H1 (cell line): ENCODE data around the gene BGN. TPM values are rescaled to one million over a fixed set of nuclear protein-coding genes. Genes with fewer than 3 reads are reported as not detected.

Source experiments
- CTCF ChIA-PET: fragments of 300-600 bp; sonication (Branson Sonifier 250); formaldehyde crosslinking; loops from one replicate; lab custom pipeline; 2021; ENCODE audit not compliant: partially characterized antibody; lab: Charles Lee
- POLR2A ChIA-PET: fragments of 300-600 bp; sonication (Branson Sonifier 250); formaldehyde crosslinking; loops from one replicate; lab custom pipeline; 2021; ENCODE audit warnings: inconsistent platforms; ENCODE audit not compliant: partially characterized antibody; lab: Charles Lee
- DNase-seq, 2 experiments: peaks; one replicate each; pipeline versions ENCODE4 v3.0.0 to v3.0.0-alpha.2; 2010 to 2022; ENCODE audit warnings: low spot score in 2 of 2, low read depth in 1 of 2, mixed read lengths in 1 of 2
- FAIRE-seq: peaks from 2 replicates; lab custom pipeline; 2011; peaks lifted over from hg19 to GRCh38; lab: Jason Lieb, UNC
- H2AFZ ChIP-seq: 2 replicates; pipeline ENCODE4 v1.8.1; 2012; ENCODE audit warnings: low read length, inconsistent platforms
- H2AK5ac ChIP-seq: 2 replicates; pipeline ENCODE4 v1.6.1; 2013; ENCODE audit warnings: low read depth, low read length
- H2BK120ac ChIP-seq: replicated peaks from 2 replicates; pipeline ENCODE3; 2013; ENCODE audit warnings: low read depth, low read length, inconsistent platforms
- H2BK12ac ChIP-seq: 2 replicates; pipeline ENCODE4 v1.6.1; 2013; ENCODE audit warnings: low read depth, low read length
- H2BK15ac ChIP-seq: 2 replicates; pipeline ENCODE4 v1.6.1; 2013; ENCODE audit warnings: low read length
- H2BK20ac ChIP-seq: 2 replicates; pipeline ENCODE4 v1.6.1; 2013; ENCODE audit warnings: low read length
- H2BK5ac ChIP-seq: 2 replicates; pipeline ENCODE4 v1.6.1; 2013; ENCODE audit warnings: low read depth, low read length
- H3K14ac ChIP-seq: 2 replicates; pipeline ENCODE4 v1.6.1; 2013; ENCODE audit warnings: inconsistent platforms; ENCODE audit not compliant: insufficient read length
- H3K18ac ChIP-seq: 2 replicates; pipeline ENCODE4 v1.6.1; 2013; ENCODE audit warnings: low read length; ENCODE audit errors: extremely low read depth
- H3K23ac ChIP-seq: 2 replicates; pipeline ENCODE4 v1.6.1; 2013; ENCODE audit warnings: inconsistent platforms; ENCODE audit not compliant: insufficient read length
- H3K23me2 ChIP-seq: 2 replicates; pipeline ENCODE4 v1.6.1; 2013; ENCODE audit warnings: low read depth, low read length
- H3K27ac ChIP-seq: 2 replicates; pipeline ENCODE4 v1.6.1; 2011; ENCODE audit warnings: low read depth, low read length, inconsistent platforms
- H3K27me3 ChIP-seq, 4 experiments: replicated peaks in 1 of 4; 1 replicate in 1 of 4; 2 replicates in 3 of 4; pipeline versions ENCODE4 v1.6.1 to v1.8.1; 2011 to 2013; ENCODE audit warnings: low read length in 3 of 4, mild to moderate bottlenecking in 3 of 4, inconsistent platforms in 2 of 4, mixed read lengths in 2 of 4, moderate library complexity in 1 of 4; ENCODE audit not compliant: control insufficient read depth in 3 of 4, insufficient read depth in 3 of 4; ENCODE audit errors: extremely low read depth in 1 of 4
- H3K36me3 ChIP-seq, 4 experiments: 2 replicates each; pipeline versions ENCODE4 v1.6.1 to v1.8.1; 2011 to 2013; ENCODE audit warnings: mild to moderate bottlenecking in 4 of 4, low read length in 3 of 4, moderate library complexity in 2 of 4, control low read depth in 1 of 4, inconsistent platforms in 1 of 4; ENCODE audit not compliant: insufficient read depth in 4 of 4, control insufficient read depth in 2 of 4
- H3K4ac ChIP-seq: replicated peaks from 2 replicates; pipeline ENCODE3; 2013; ENCODE audit warnings: low read length, low read depth, mixed read lengths, inconsistent platforms; ENCODE audit not compliant: insufficient read length
- H3K4me1 ChIP-seq, 4 experiments: replicated peaks in 1 of 4; 1 replicate in 1 of 4; 2 replicates in 3 of 4; pipeline versions ENCODE4 v1.6.1 to v1.8.1; 2011 to 2013; ENCODE audit warnings: low read length in 3 of 4, inconsistent platforms in 2 of 4, mixed read lengths in 1 of 4; ENCODE audit not compliant: insufficient read depth in 4 of 4, control insufficient read depth in 3 of 4
- H3K4me2 ChIP-seq, 2 experiments: 2 replicates each; pipeline versions ENCODE4 v1.6.1 to v1.8.1; 2011 to 2013; ENCODE audit warnings: low read depth in 2 of 2, low read length in 2 of 2, control low read depth in 1 of 2, inconsistent platforms in 1 of 2, mild to moderate bottlenecking in 1 of 2; ENCODE audit not compliant: insufficient read depth in 1 of 2
- H3K4me3 ChIP-seq, 4 experiments: fragments of 200-600, 300-600 bp in 1 of 4; sonication (generic), shearing (Covaris generic), sonication (Bioruptor Twin) in 1 of 4; 2 replicates each; pipeline versions ENCODE4 v1.5.1 to v1.8.1; 2011 to 2016; ENCODE audit warnings: low read length in 4 of 4, low read depth in 3 of 4, control low read depth in 2 of 4, inconsistent platforms in 2 of 4, mild to moderate bottlenecking in 2 of 4, mixed read lengths in 1 of 4, moderate library complexity in 1 of 4; ENCODE audit not compliant: insufficient read depth in 2 of 4; ENCODE audit errors: extremely low read depth in 1 of 4
- H3K56ac ChIP-seq: replicated peaks from 2 replicates; pipeline ENCODE3; 2013; ENCODE audit warnings: low read depth, mild to moderate bottlenecking, mixed read lengths, low read length, inconsistent platforms; ENCODE audit not compliant: insufficient read length
- H3K79me1 ChIP-seq: 2 replicates; pipeline ENCODE4 v1.6.1; 2013; ENCODE audit warnings: low read depth, low read length, control low read depth
- H3K79me2 ChIP-seq, 2 experiments: 2 replicates each; pipeline versions ENCODE4 v1.6.1 to v1.8.1; 2012 to 2013; ENCODE audit warnings: low read length in 2 of 2, mild to moderate bottlenecking in 2 of 2, inconsistent platforms in 1 of 2; ENCODE audit not compliant: insufficient read depth in 2 of 2, control insufficient read depth in 1 of 2
- H3K9ac ChIP-seq, 4 experiments: replicated peaks in 1 of 4; 1 replicate in 1 of 4; 2 replicates in 3 of 4; pipeline versions ENCODE4 v1.6.1 to v1.8.1; 2011 to 2013; ENCODE audit warnings: low read depth in 3 of 4, low read length in 3 of 4, control low read depth in 2 of 4, mild to moderate bottlenecking in 2 of 4, moderate library complexity in 2 of 4, inconsistent platforms in 1 of 4; ENCODE audit errors: extremely low read depth in 1 of 4
- H3K9me3 ChIP-seq, 2 experiments: 2 replicates each; pipeline versions ENCODE4 v1.6.1 to v1.8.1; 2012 to 2013; ENCODE audit warnings: mild to moderate bottlenecking in 2 of 2, moderate library complexity in 2 of 2, control low read depth in 1 of 2, inconsistent platforms in 1 of 2, low read depth in 1 of 2, low read length in 1 of 2, mixed read lengths in 1 of 2; ENCODE audit not compliant: insufficient read depth in 2 of 2
- H4K20me1 ChIP-seq, 2 experiments: replicated peaks in 1 of 2; 2 replicates each; pipeline versions ENCODE3 to v1.8.1; 2011 to 2013; ENCODE audit warnings: inconsistent platforms in 2 of 2, low read length in 2 of 2, mild to moderate bottlenecking in 1 of 2; ENCODE audit not compliant: insufficient read depth in 2 of 2, control insufficient read depth in 1 of 2
- H4K5ac ChIP-seq: 2 replicates; pipeline ENCODE4 v1.6.1; 2013; ENCODE audit warnings: low read length, low read depth, mixed read lengths, inconsistent platforms; ENCODE audit not compliant: insufficient read length
- H4K8ac ChIP-seq: 2 replicates; pipeline ENCODE4 v1.8.0; 2013; ENCODE audit warnings: mild to moderate bottlenecking, moderate library complexity, low read length, inconsistent platforms; ENCODE audit not compliant: insufficient read depth; ENCODE audit errors: extremely low read depth
- H4K91ac ChIP-seq: replicated peaks from 2 replicates; pipeline ENCODE3; 2013; ENCODE audit warnings: low read length, mixed read lengths, inconsistent platforms; ENCODE audit not compliant: insufficient read length
- WGBS, 2 experiments: shearing (Covaris generic) in 1 of 2; methylation state at CpG; one replicate each; pipeline versions ENCODE4 v1.1.6 to v1.1.7; 2013 to 2015; ENCODE audit warnings: low lambda C conversion rate in 2 of 2, mixed read lengths in 2 of 2, inconsistent platforms in 1 of 2, low coverage in 1 of 2, missing lambda C conversion rate in 1 of 2; ENCODE audit not compliant: insufficient replicate concordance in 2 of 2, insufficient coverage in 1 of 2, insufficient read length in 1 of 2; ENCODE audit errors: extremely low coverage in 1 of 2, missing lambda C conversion rate in 1 of 2; 5-methylcytosine and 5-hydroxymethylcytosine counted together
- polyA plus RNA-seq, 7 experiments: library from polyadenylated mRNA; depleted of rRNA in 3 of 7; stranded (reverse) in 5 of 7; unstranded in 2 of 7; fragments of >200 nt in 5 of 7; fragments of 200-250 nt in 2 of 7; gene quantifications; 1 replicate in 5 of 7; 2 replicates in 1 of 7; 4 replicates in 1 of 7; pipeline versions ENCODE4 v1.2.1 to v1.2.3, GENCODE V29; 2011 to 2013; ENCODE audit warnings: missing spikeins in 2 of 7, mixed read lengths in 2 of 7
- total RNA-seq: library from RNA; stranded (reverse); fragmentation: NEBNext Ultra II Directional; extraction: Animal tissue kit (Norgen Biotek cat#: 25700); gene quantifications from 2 replicates; pipeline ENCODE4 v1.2.1, GENCODE V29; 2021

BGN gene
- total and polyA plus RNA-seq, 2 of the 8 experiments (the other 6 are each of a cell fraction or from before 2014, with no cell fraction given) = 1.8 to 2.4 TPM

DNA sequence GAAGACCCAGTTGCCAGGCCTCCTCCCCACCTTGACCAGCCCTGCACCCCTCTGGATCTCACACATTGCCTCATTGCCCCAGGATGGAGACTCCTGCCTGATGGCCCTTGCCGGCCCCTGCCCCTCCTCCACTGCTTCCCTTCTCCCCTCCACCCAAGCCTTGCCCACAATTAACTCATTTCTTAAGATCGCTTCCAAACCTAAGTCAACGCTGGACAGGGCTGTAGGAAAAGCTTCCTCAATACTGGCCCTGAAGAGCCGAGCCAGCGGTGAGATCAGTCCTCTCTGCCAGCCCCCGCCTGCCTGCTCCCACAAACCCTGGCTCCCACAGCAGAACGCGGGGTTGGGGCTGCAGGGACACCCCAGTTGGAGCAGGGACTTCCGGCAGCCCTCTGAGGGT is 16.9 kb upstream of the BGN start:
- H2BK5ac ChIP-seq = no peak overlapping the region
- H3K4ac ChIP-seq = no peak overlapping the region
- no peak overlapping the region for H3K4me3 ChIP-seq
- H2BK15ac ChIP-seq = no peak overlapping the region
- WGBS, 2 experiments = 77% methylated on average over 6 of the region's 9 CpGs; no CpG with 5 or more reads in 1 of the 2 experiments
- H3K79me1 ChIP-seq = no peaks in the 10 kb centered on the region
- no peak overlapping the region for H3K23ac ChIP-seq
- no peak overlapping the region for H2BK120ac ChIP-seq
- FAIRE-seq (no peak), DNase-seq (no peak)
- peaks cover 5 to 24% (median 18%) of the 10 kb centered on the region in 4 experiments; a peak in 6 of 7 replicates for H3K27me3 ChIP-seq
- no peak overlapping the region for H2BK12ac ChIP-seq
- H4K91ac ChIP-seq = no peak overlapping the region
- no peak overlapping the region; the same call in 1 of the 2 replicates for H3K18ac ChIP-seq
- H2AFZ ChIP-seq = no peak overlapping the region
- H4K20me1 ChIP-seq = peaks cover 0 to 1% of the 10 kb centered on the region in 2 experiments
- H4K8ac ChIP-seq = no peak overlapping the region
- POLR2A ChIA-PET = no interaction called here
- CTCF ChIA-PET = interaction anchor here (1.5 to 1.9 kb wide), 4 partner anchors 10 to 191 kb away, joined by 3 to 11 read pairs (median 6); partner anchors contain the start of gene BGN
- H4K5ac ChIP-seq = no peak overlapping the region
- H3K27ac ChIP-seq = no peak overlapping the region
- H3K23me2 ChIP-seq = no peaks in the 10 kb centered on the region
- no peak overlapping the region for H3K14ac ChIP-seq
- no peaks in the 10 kb centered on the region for H3K9me3 ChIP-seq
- no peak overlapping the region for H3K9ac ChIP-seq
- no peak overlapping the region for H3K56ac ChIP-seq
- no peak overlapping the region for H3K4me2 ChIP-seq
- H2BK20ac ChIP-seq = no peak overlapping the region
- H3K4me1 ChIP-seq = peaks cover 0 to 17% (median 5%) of the 10 kb centered on the region in 4 experiments; a peak in 3 of 7 replicates
- H3K36me3 ChIP-seq = no peaks in the 10 kb centered on the region
- no peaks in the 10 kb centered on the region for H3K79me2 ChIP-seq
- H2AK5ac ChIP-seq = no peak overlapping the region
